Measurements from ENCODE around the gene ECHDC3. TPM values are rescaled to one million over a fixed set of nuclear protein-coding genes. Genes with fewer than 3 reads are reported as not detected.

Gene ECHDC3
- total and polyA plus RNA-seq, 2 of the 13 experiments (the other 11 are each of a cell fraction or from before 2014, with no cell fraction given), result not detected

- Histone ChIP-seq H3K9me3 (ENCODE audit: low read length) (no peaks in the 10 kb centered on the region), H3K27me3 (ENCODE audit: control insufficient read depth in 1 of 2, insufficient read depth in 2 of 2, low read length in 2 of 2) (0 out of 5 replicates have a peak, but pooled peaks cover 0 to 3% of the 10 kb centered on the region in 2 experiments), H3K4me3 (replicated peaks in 1 of 3; ENCODE audit: insufficient read depth in 1 of 3, low read depth in 2 of 3, low read length in 3 of 3) (no peak overlapping the region), H3K9ac (ENCODE audit: insufficient read depth, low read depth, low read length) (no peak overlapping the region), H3K36me3 (replicated peaks in 1 of 2; ENCODE audit: control insufficient read depth in 1 of 2, insufficient read depth in 2 of 2, low read length in 2 of 2) (no peaks in the 10 kb centered on the region), H2AFZ (ENCODE audit: low read length) (no peak overlapping the region), H3K4me1 (ENCODE audit: insufficient read depth, low read length) (peaks cover 56% of the 10 kb centered on the region), H3K27ac (ENCODE audit: extremely low read length, insufficient read depth, low read length) (no peak overlapping the region), H3K79me2 (ENCODE audit: insufficient read depth, low read length) (no peaks in the 10 kb centered on the region), H4K20me1 (ENCODE audit: insufficient read depth, low read length) (no peaks in the 10 kb centered on the region), H3K4me2 (ENCODE audit: low read depth, low read length) (peak overlapping the region; percentile 94)
- intact Hi-C loops (cut with micrococcal nuclease; ENCODE audit: unreplicated experiment) (no loop called here), in situ Hi-C loops (cut with HindIII; ENCODE audit: extremely low pct_ligation_motif_present, low pct_unique_long_range_greater_than_20kb) (no loop called here)
- 90% methylated on average over 23 of the region's 25 CpGs for WGBS (ENCODE audit: low lambda C conversion rate)
- no peak for ATAC-seq
- DNase-seq (ENCODE audit: low spot score), result no peak
- BruUV-seq (replicated peaks), result no TSS peak
- ChIA-PET CTCF (ENCODE audit: low intra/inter-chr PET ratio, low total read pairs) (interaction anchor here (0.8 kb wide), 1 partner anchor 191 kb away, joined by 3 read pairs; no protein-coding TSS in a partner anchor), POLR2A (interaction anchor here (0.7 to 3.3 kb wide), 8 partner anchors 11 to 247 kb away, joined by 4 to 25 read pairs (median 10); partner anchors contain the start of gene UPF2)
- no peak for TF ChIP-seq PLSCR1 (CRISPR knock-in tag; IDR thresholded peaks at IDR 0.05; ENCODE audit: borderline replicate concordance)
- TF ChIP-seq, protein P1, sequence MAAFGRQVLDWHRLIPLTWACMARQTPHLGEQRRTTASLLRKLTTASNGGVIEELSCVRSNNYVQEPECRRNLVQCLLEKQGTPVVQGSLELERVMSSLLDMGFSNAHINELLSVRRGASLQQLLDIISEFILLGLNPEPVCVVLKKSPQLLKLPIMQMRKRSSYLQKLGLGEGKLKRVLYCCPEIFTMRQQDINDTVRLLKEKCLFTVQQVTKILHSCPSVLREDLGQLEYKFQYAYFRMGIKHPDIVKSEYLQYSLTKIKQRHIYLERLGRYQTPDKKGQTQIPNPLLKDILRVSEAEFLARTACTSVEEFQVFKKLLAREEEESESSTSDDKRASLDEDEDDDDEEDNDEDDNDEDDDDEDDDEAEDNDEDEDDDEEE (CRISPR knock-in tag; IDR thresholded peaks at IDR 0.05), result no peak
- no peak for TF ChIP-seq ZNF296 (CRISPR knock-in tag; conservative IDR thresholded peaks at IDR 0.05)
- TF ChIP-seq, protein P2, sequence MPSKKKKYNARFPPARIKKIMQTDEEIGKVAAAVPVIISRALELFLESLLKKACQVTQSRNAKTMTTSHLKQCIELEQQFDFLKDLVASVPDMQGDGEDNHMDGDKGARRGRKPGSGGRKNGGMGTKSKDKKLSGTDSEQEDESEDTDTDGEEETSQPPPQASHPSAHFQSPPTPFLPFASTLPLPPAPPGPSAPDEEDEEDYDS (CRISPR knock-in tag; IDR thresholded peaks at IDR 0.05), result no peak
- peak; percentile 21 for TF ChIP-seq HNRNPLL (IDR thresholded peaks at IDR 0.05; ENCODE audit: low read depth, low read length, poor library complexity, severe bottlenecking)
- TF ChIP-seq ZNF510 (CRISPR knock-in tag; IDR thresholded peaks at IDR 0.05; ENCODE audit: low read depth), result no peak
- no peak for TF ChIP-seq ZBTB21 (CRISPR knock-in tag; IDR thresholded peaks at IDR 0.05)
- no peak for TF ChIP-seq TEAD2 (CRISPR knock-in tag; IDR thresholded peaks at IDR 0.05)
- 0 out of 2 replicates have a peak, but pooled peaks have one; percentile 36 for TF ChIP-seq NONO (IDR thresholded peaks at IDR 0.05)
- no peak for TF ChIP-seq NONO (CRISPR knock-in tag; conservative IDR thresholded peaks at IDR 0.05)
- TF ChIP-seq SP140L (CRISPR knock-in tag; IDR thresholded peaks at IDR 0.05; ENCODE audit: borderline replicate concordance), result no peak
- peak; percentile 64; the same call in 1 of the 2 replicates for TF ChIP-seq ZNF646 (CRISPR knock-in tag; IDR thresholded peaks at IDR 0.05)
- no peak for FAIRE-seq
Observed at GRCh38 chr10:11795101-11795920, 53.1 kb downstream of the ECHDC3 start.

All from HepG2 (cell line).